GM12872 (cell line): ENCODE results near the gene C1QTNF6.

Source experiments
- CTCF ChIP-seq: IDR thresholded peaks from 3 replicates; pipeline ENCODE4 v1.5.1; 2011; ENCODE audit warnings: low read depth, mild to moderate bottlenecking, low read length, moderate library complexity; ENCODE audit not compliant: insufficient read depth

The C1QTNF6 gene

GRCh38 chr22:37154925-37155712, 32.9 kb downstream of the C1QTNF6 start:
- TF ChIP-seq CTCF: no peak

GRCh38 chr22:37153901-37154300, 34.1 kb downstream of the C1QTNF6 start:
- TF ChIP-seq CTCF: no peak

- TF ChIP-seq CTCF: no peak
Measured at GRCh38 chr22:37151401-37151800, 36.6 kb downstream of the C1QTNF6 start.

- TF ChIP-seq CTCF: no peak
Measured at GRCh38 chr22:37150701-37151100, 37.3 kb downstream of the C1QTNF6 start.

GRCh38 chr22:37148742-37149665, 39.0 kb downstream of the C1QTNF6 start:
- TF ChIP-seq CTCF: no peak

GRCh38 chr22:37148031-37148651, 39.9 kb downstream of the C1QTNF6 start:
- TF ChIP-seq CTCF: peak; percentile 14; the same call in 1 of the 3 replicates

GRCh38 chr22:37147186-37147990, 40.7 kb downstream of the C1QTNF6 start:
- TF ChIP-seq CTCF: no peak
